Trophoblast cell (in vitro differentiated cells and primary cell): ENCODE results near the gene KRT73.

Experiments
- DNase-seq, 2 donors: peaks; one replicate each; pipeline ENCODE4 v3.0.0-alpha.2; 2016
- H2AFZ ChIP-seq: 2 replicates; pipeline ENCODE4 v1.6.1; 2013; ENCODE audit warnings: low read length, moderate library complexity, mild to moderate bottlenecking; ENCODE audit not compliant: insufficient read depth, poor library complexity
- H2AK5ac ChIP-seq: 2 replicates; pipeline ENCODE4 v1.6.1; 2013; ENCODE audit warnings: mild to moderate bottlenecking, low read length
- H2BK120ac ChIP-seq: 2 replicates; pipeline ENCODE4 v1.6.1; 2013; ENCODE audit warnings: low read length, mild to moderate bottlenecking, moderate library complexity; ENCODE audit not compliant: insufficient read depth, poor library complexity
- H2BK12ac ChIP-seq: 2 replicates; pipeline ENCODE4 v1.6.1; 2013; ENCODE audit warnings: mild to moderate bottlenecking, low read length, moderate library complexity
- H2BK5ac ChIP-seq: 2 replicates; pipeline ENCODE4 v1.6.1; 2013; ENCODE audit warnings: low read length, low read depth, moderate library complexity, mild to moderate bottlenecking; ENCODE audit not compliant: poor library complexity
- H3K14ac ChIP-seq: 2 replicates; pipeline ENCODE4 v1.6.1; 2013; ENCODE audit warnings: mild to moderate bottlenecking, low read length
- H3K18ac ChIP-seq: 2 replicates; pipeline ENCODE4 v1.6.1; 2013; ENCODE audit warnings: mild to moderate bottlenecking, low read length
- H3K23ac ChIP-seq: 2 replicates; pipeline ENCODE4 v1.6.1; 2013; ENCODE audit warnings: low read length
- H3K27ac ChIP-seq: 2 replicates; pipeline ENCODE4 v1.5.1; 2013; ENCODE audit warnings: low read depth, mild to moderate bottlenecking, inconsistent platforms, low read length, moderate library complexity
- H3K27me3 ChIP-seq: 2 replicates; pipeline ENCODE4 v1.6.1; 2013; ENCODE audit warnings: inconsistent platforms, mild to moderate bottlenecking, low read length, moderate library complexity; ENCODE audit not compliant: insufficient read depth
- H3K36me3 ChIP-seq, 2 experiments: 1 replicate in 1 of 2; 2 replicates in 1 of 2; pipeline ENCODE4 v1.6.1; 2013; ENCODE audit warnings: low read length in 2 of 2, mild to moderate bottlenecking in 2 of 2, moderate library complexity in 1 of 2; ENCODE audit not compliant: insufficient read depth in 2 of 2, control insufficient read depth in 1 of 2
- H3K4ac ChIP-seq: 2 replicates; pipeline ENCODE4 v1.6.1; 2013; ENCODE audit warnings: low read depth, mild to moderate bottlenecking, low read length, moderate library complexity
- H3K4me1 ChIP-seq, 2 experiments: 1 replicate in 1 of 2; 2 replicates in 1 of 2; pipeline ENCODE4 v1.6.1; 2013; ENCODE audit warnings: low read length in 2 of 2, mild to moderate bottlenecking in 2 of 2, moderate library complexity in 1 of 2; ENCODE audit not compliant: insufficient read depth in 2 of 2, control insufficient read depth in 1 of 2
- H3K4me2 ChIP-seq: 2 replicates; pipeline ENCODE4 v1.6.1; 2013; ENCODE audit warnings: inconsistent platforms, mild to moderate bottlenecking, low read length, moderate library complexity
- H3K4me3 ChIP-seq: 2 replicates; pipeline ENCODE4 v1.5.1; 2013; ENCODE audit warnings: mild to moderate bottlenecking, low read depth, low read length, inconsistent platforms
- H3K79me1 ChIP-seq: one replicate; pipeline ENCODE4 v1.6.1; 2013; ENCODE audit warnings: low read length
- H3K79me2 ChIP-seq: 2 replicates; pipeline ENCODE4 v1.6.1; 2013; ENCODE audit warnings: low read length, mild to moderate bottlenecking; ENCODE audit not compliant: control insufficient read depth, insufficient read depth, poor library complexity
- H3K9ac ChIP-seq: 2 replicates; pipeline ENCODE4 v1.6.1; 2013; ENCODE audit warnings: mild to moderate bottlenecking, low read length
- H3K9me3 ChIP-seq: 2 replicates; pipeline ENCODE4 v1.6.1; 2013; ENCODE audit warnings: low read depth, mild to moderate bottlenecking, control low read depth, inconsistent platforms, low read length; ENCODE audit not compliant: insufficient read depth
- H4K12ac ChIP-seq: 2 replicates; pipeline ENCODE4 v1.6.1; 2013; ENCODE audit warnings: low read depth, mild to moderate bottlenecking, low read length, moderate library complexity
- H4K8ac ChIP-seq: 2 replicates; pipeline ENCODE4 v1.6.1; 2013; ENCODE audit warnings: low read depth, mild to moderate bottlenecking, low read length, moderate library complexity
- H4K91ac ChIP-seq: one replicate; pipeline ENCODE4 v1.6.1; 2013; ENCODE audit warnings: low read depth, mild to moderate bottlenecking, low read length, moderate library complexity
- WGBS: extraction: QIAGEN DNeasy Blood & Tissue Kit; methylation state at CpG from one replicate; pipeline ENCODE4 v1.1.7; 2013; ENCODE audit warnings: missing lambda C conversion rate; ENCODE audit not compliant: insufficient read length, insufficient coverage; ENCODE audit errors: extremely low coverage; 5-methylcytosine and 5-hydroxymethylcytosine counted together

The KRT73 gene

DNA sequence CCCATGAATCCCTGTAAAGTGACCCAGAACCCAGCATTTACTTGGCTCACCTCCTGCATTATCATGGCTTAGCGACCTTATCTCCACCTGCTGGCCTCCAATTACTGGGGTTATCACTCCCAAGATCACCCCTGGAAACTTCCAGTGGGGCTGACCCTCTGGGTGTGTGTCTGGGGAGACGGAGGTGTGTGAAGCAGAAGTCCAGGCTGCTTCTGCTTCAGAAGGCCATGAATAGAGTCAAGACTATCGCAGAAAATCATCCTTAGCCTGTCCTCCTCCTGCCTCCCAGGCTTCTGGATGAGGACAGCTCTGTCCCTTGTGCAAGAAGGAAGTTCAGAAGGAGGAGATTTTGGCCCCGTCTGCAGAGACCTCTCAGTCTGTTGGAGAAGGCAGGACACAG, 16.7 kb downstream of the KRT73 start:
- no peak overlapping the region for H3K18ac ChIP-seq
- no peak overlapping the region for H4K91ac ChIP-seq
- H4K8ac ChIP-seq, result no peak overlapping the region
- H4K12ac ChIP-seq, result no peak overlapping the region
- DNase-seq, result no peak
- no peak overlapping the region for H2BK120ac ChIP-seq
- H2AFZ ChIP-seq, result no peak overlapping the region
- no peak overlapping the region for H3K4me2 ChIP-seq
- H3K4me1 ChIP-seq, result no peaks in the 10 kb centered on the region
- no peak overlapping the region for H3K23ac ChIP-seq
- no peaks in the 10 kb centered on the region for H3K79me2 ChIP-seq
- H3K9ac ChIP-seq, result no peak overlapping the region
- H2BK5ac ChIP-seq, result no peak overlapping the region
- no peak overlapping the region for H3K27ac ChIP-seq
- no peak overlapping the region for H3K14ac ChIP-seq
- H2AK5ac ChIP-seq, result no peak overlapping the region
- no peak overlapping the region for H2BK12ac ChIP-seq
- peaks cover 5% of the 10 kb centered on the region for H3K9me3 ChIP-seq
- H3K27me3 ChIP-seq, result no peaks in the 10 kb centered on the region
- no peaks in the 10 kb centered on the region for H3K36me3 ChIP-seq
- H3K79me1 ChIP-seq, result no peaks in the 10 kb centered on the region
- H3K4me3 ChIP-seq, result no peak overlapping the region
- H3K4ac ChIP-seq, result no peak overlapping the region
- WGBS, result no CpG with 5 or more reads among the region's 4 CpGs

DNA sequence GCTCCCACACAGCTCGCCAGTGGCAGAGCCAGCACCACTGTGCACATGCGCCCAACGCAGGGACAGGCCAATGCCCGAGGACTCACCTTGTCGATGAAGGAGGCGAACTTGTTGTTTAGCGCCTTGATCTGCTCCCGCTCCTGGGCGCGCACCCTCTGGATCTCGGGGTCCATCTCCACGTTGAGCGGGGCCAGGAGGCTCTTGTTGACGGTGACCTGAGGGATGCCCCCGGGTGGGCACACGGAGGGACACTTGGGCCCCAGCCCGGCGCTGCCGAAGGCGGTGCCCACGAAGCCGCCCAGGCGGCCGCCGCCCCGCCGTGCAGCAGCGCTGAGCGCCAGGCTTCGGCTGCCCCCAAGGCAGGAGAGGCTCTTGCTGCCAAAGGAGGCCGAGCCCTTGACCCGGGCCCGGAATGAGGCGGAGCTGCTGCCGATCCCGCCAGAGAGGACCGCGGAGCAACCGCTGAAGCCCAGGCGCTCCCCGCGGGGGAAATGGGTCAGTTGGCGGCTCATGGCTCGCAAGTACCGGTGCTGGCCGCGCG, 17.3 kb downstream of the KRT73 start, which contains the start of gene KRT72:
KRT72 (minus strand) TSS at position 523 of the 541 bp plus-strand sequence; CDS start at position 512, 11 bp downstream.
- Histone ChIP-seq H2AK5ac (no peak within 1 kb of the TSS), H3K36me3 (no peaks in the 10 kb centered on the region), H2BK5ac (no peak within 1 kb of the TSS), H4K12ac (no peak within 1 kb of the TSS), H3K9ac (no peak within 1 kb of the TSS), H2AFZ (no peak within 1 kb of the TSS), H4K91ac (no peak within 1 kb of the TSS), H3K27ac (no peak within 1 kb of the TSS), H3K79me2 (no peaks in the 10 kb centered on the region), H3K9me3 (peaks cover 5% of the 10 kb centered on the region), H2BK120ac (no peak within 1 kb of the TSS), H2BK12ac (no peak within 1 kb of the TSS), H3K23ac (no peak within 1 kb of the TSS), H3K4me1 (no peaks in the 10 kb centered on the region), H3K4me2 (no peak within 1 kb of the TSS), H3K4ac (no peak within 1 kb of the TSS), H3K79me1 (no peaks in the 10 kb centered on the region), H4K8ac (no peak within 1 kb of the TSS), H3K18ac (no peak within 1 kb of the TSS), H3K27me3 (no peaks in the 10 kb centered on the region), H3K4me3 (no peak within 1 kb of the TSS), H3K14ac (no peak within 1 kb of the TSS)
- no peak for DNase-seq
- no CpG with 5 or more reads among the region's 48 CpGs for WGBS

DNA sequence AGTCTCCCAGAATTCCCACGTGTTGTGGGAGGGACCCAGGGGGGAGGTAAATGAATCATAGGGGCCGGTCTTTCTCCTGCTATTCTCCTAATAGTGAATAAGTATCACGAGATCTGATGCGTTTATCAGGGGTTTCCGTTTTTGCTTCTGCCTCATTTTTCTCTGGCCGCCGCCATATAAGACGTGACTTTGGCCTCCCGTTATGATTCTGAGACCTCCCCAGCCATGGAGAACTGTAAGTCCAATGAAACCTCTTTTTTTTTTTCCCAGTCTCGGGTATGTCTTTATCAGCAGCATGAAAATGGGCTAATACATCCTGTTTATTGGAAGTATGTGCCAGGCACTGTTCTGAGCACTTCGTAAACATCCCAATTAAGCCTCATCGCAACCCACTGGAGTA, 17.9 kb downstream of the KRT73 start:
- WGBS, result no CpG with 5 or more reads among the region's 12 CpGs
- H3K79me1 ChIP-seq, result no peaks in the 10 kb centered on the region
- H4K8ac ChIP-seq, result no peak overlapping the region
- H3K27ac ChIP-seq, result no peak overlapping the region
- H4K12ac ChIP-seq, result no peak overlapping the region
- no peak overlapping the region for H2BK120ac ChIP-seq
- H2BK5ac ChIP-seq, result no peak overlapping the region
- peaks cover 5% of the 10 kb centered on the region for H3K9me3 ChIP-seq
- no peak overlapping the region for H3K9ac ChIP-seq
- H2AFZ ChIP-seq, result no peak overlapping the region
- H3K4me1 ChIP-seq, result no peaks in the 10 kb centered on the region
- no peak overlapping the region for H3K4ac ChIP-seq
- no peak overlapping the region for H3K4me3 ChIP-seq
- DNase-seq, result no peak
- H3K18ac ChIP-seq, result no peak overlapping the region
- no peak overlapping the region for H2BK12ac ChIP-seq
- H3K36me3 ChIP-seq, result no peaks in the 10 kb centered on the region
- H3K23ac ChIP-seq, result no peak overlapping the region
- H2AK5ac ChIP-seq, result no peak overlapping the region
- no peaks in the 10 kb centered on the region for H3K79me2 ChIP-seq
- no peak overlapping the region for H3K14ac ChIP-seq
- H3K27me3 ChIP-seq, result no peaks in the 10 kb centered on the region
- no peak overlapping the region for H3K4me2 ChIP-seq
- no peak overlapping the region for H4K91ac ChIP-seq

DNA sequence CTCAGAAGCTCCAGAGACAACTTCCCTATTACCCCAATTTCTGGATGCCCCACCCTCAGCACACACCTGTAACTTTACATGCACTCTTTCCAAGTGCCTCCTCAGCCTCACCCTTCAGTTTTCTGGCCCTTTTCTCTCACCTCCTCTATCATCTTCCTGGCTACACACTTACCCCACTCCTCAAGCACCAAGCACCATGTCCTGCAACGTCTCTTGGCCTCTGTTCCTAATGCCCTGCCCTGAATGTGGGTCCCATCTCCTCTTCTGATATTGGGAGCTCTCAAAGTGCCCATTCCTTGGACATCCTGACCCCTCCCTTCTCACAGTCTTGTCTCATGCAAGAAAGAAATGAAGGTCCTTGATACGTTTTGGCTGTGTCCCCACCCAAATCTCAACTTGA, 18.3 kb downstream of the KRT73 start:
- Histone ChIP-seq H3K14ac (no peak overlapping the region), H4K12ac (no peak overlapping the region), H3K4me1 (no peaks in the 10 kb centered on the region), H4K8ac (no peak overlapping the region), H2BK12ac (no peak overlapping the region), H3K4me2 (no peak overlapping the region), H3K4ac (no peak overlapping the region), H3K4me3 (no peak overlapping the region), H3K27me3 (no peaks in the 10 kb centered on the region), H3K18ac (no peak overlapping the region), H2AFZ (no peak overlapping the region), H3K36me3 (no peaks in the 10 kb centered on the region), H2BK120ac (no peak overlapping the region), H2AK5ac (no peak overlapping the region), H3K27ac (no peak overlapping the region), H3K9me3 (peaks cover 5% of the 10 kb centered on the region), H2BK5ac (no peak overlapping the region), H4K91ac (no peak overlapping the region), H3K9ac (no peak overlapping the region), H3K23ac (no peak overlapping the region), H3K79me1 (no peaks in the 10 kb centered on the region), H3K79me2 (no peaks in the 10 kb centered on the region)
- no CpG with 5 or more reads among the region's 2 CpGs for WGBS
- DNase-seq, result no peak
